ENCODE results near the gene WNK1. TPM values are rescaled to one million over a fixed set of nuclear protein-coding genes. Genes with fewer than 3 reads are reported as not detected.
A peak's percentile ranks its signal among the peaks of the same experiment; 100 is the strongest.

Gene WNK1
- total RNA-seq, 1 donor from 2014 or later, result 57.6 TPM

- Histone ChIP-seq H3K36me3 (ENCODE audit: control insufficient read depth, insufficient read depth, low read length) (no peaks in the 10 kb centered on the region), H3K27me3 (ENCODE audit: control insufficient read depth, insufficient read depth, low read length) (no peaks in the 10 kb centered on the region), H3K4me3 (ENCODE audit: low read depth, low read length) (no peak overlapping the region)
- no peak for TF ChIP-seq CTCF (IDR thresholded peaks at IDR 0.05; ENCODE audit: insufficient read depth, low read length, poor library complexity, severe bottlenecking)
- no peak for DNase-seq (ENCODE audit: low read depth)
Observed at GRCh38 chr12:790608-791007, 38.2 kb downstream of the WNK1 start.

GRCh38 chr12:793037-793436 lies 40.7 kb downstream of the WNK1 start:
- H3K36me3 ChIP-seq (ENCODE audit: control insufficient read depth, insufficient read depth, low read length), result no peaks in the 10 kb centered on the region
- DNase-seq (ENCODE audit: low read depth), result no peak
- no peak for TF ChIP-seq CTCF (IDR thresholded peaks at IDR 0.05; ENCODE audit: insufficient read depth, low read length, poor library complexity, severe bottlenecking)
- no peak overlapping the region for H3K4me3 ChIP-seq (ENCODE audit: low read depth, low read length)
- H3K27me3 ChIP-seq (ENCODE audit: control insufficient read depth, insufficient read depth, low read length), result no peaks in the 10 kb centered on the region

DNA sequence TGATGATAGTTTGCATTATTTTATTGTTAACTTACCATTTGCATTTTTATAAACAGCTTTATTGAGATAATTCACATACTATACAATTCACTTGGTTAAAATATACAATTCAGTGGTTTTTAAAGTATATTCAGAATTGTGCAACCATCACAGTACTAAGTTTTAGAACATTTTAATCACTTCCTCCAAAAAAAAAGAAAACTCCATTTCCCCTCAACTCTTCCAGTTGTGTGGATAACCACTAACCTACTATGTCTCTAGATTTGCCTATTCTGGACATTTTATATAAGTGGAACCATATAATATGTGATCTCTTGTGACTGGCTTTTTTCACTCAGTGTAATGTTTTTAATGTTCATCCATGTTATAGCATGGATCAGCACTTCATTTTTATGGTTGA lies 41.3 kb downstream of the WNK1 start:
- no peaks in the 10 kb centered on the region for H3K27me3 ChIP-seq (ENCODE audit: control insufficient read depth, insufficient read depth, low read length)
- DNase-seq (ENCODE audit: low read depth), result no peak
- H3K4me3 ChIP-seq (ENCODE audit: low read depth, low read length), result no peak overlapping the region
- H3K36me3 ChIP-seq (ENCODE audit: control insufficient read depth, insufficient read depth, low read length), result no peaks in the 10 kb centered on the region
- TF ChIP-seq CTCF (IDR thresholded peaks at IDR 0.05; ENCODE audit: insufficient read depth, low read length, poor library complexity, severe bottlenecking), result no peak

DNA sequence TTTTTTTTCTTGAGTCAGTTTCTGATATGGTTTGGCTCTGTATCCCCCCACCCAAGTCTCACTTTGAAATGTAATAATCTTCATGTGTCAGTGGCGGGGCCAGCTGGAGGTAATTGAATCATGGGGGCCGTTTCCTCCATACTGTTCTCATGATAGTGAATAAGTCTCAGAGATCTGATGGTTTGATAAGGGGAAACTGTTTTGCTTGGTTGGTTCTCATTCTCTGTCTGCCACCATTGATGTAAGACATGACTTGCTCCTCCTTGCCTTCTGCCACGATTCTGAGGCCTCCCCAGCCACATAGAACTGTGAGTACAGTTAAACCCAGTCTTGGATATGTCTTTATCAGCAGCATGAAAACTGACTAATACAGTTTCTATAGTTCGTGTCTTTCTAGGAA lies 42.9 kb downstream of the WNK1 start:
- Histone ChIP-seq H3K27me3 (ENCODE audit: control insufficient read depth, insufficient read depth, low read length) (no peaks in the 10 kb centered on the region), H3K4me3 (ENCODE audit: low read depth, low read length) (no peak overlapping the region), H3K36me3 (ENCODE audit: control insufficient read depth, insufficient read depth, low read length) (no peaks in the 10 kb centered on the region)
- DNase-seq (ENCODE audit: low read depth), result peak; percentile 10
- TF ChIP-seq CTCF (IDR thresholded peaks at IDR 0.05; ENCODE audit: insufficient read depth, low read length, poor library complexity, severe bottlenecking), result no peak

- Histone ChIP-seq H3K27me3 (ENCODE audit: control insufficient read depth, insufficient read depth, low read length) (no peaks in the 10 kb centered on the region), H3K4me3 (ENCODE audit: low read depth, low read length) (no peak overlapping the region), H3K36me3 (ENCODE audit: control insufficient read depth, insufficient read depth, low read length) (no peaks in the 10 kb centered on the region)
- DNase-seq (ENCODE audit: low read depth), result no peak
- TF ChIP-seq CTCF (IDR thresholded peaks at IDR 0.05; ENCODE audit: insufficient read depth, low read length, poor library complexity, severe bottlenecking), result no peak
Observed at GRCh38 chr12:800401-800800, 48.0 kb downstream of the WNK1 start.

DNA sequence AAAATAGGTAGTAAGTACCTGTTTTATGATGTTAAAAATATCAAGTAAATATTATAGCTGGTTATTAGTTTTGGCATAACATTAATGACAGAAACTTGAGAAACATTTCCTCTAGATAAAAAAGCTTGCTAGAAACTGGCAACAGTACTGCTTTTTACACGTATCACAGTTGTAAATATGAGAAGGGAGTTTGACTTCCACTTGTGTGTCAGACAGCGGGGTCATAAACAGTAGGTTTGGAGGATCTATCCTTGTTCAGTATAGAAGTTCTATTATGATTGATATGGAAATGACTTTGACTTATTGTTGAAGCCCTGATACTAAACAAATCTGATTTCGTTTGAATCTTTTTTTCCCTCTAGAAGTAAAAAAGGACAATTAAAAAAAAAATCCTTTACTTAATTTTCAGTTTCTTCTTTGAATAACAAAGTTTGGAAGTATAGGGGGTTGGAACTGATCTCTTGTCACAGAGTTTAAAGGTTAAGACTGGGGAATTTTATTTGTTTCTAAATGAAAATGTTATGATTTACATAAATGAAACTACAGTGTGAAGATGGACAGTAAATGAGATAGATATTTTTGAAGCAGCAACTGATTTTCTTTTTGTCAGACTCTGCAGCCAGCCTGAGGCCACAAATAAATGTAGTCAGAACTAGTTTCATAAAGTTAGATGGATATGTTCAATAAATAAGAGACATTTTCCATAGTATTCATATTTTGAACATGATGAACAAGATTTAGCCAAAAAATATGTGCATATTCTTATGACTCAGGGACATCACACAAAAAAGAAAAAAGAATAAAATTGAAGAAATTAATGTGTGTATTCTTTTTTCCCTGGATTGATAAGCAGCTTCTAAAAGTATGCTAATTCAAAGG lies 50.1 kb downstream of the WNK1 start:
- no peak for DNase-seq (ENCODE audit: low read depth)
- H3K36me3 ChIP-seq (ENCODE audit: control insufficient read depth, insufficient read depth, low read length), result no peaks in the 10 kb centered on the region
- no peaks in the 10 kb centered on the region for H3K27me3 ChIP-seq (ENCODE audit: control insufficient read depth, insufficient read depth, low read length)
- no peak overlapping the region for H3K4me3 ChIP-seq (ENCODE audit: low read depth, low read length)
- TF ChIP-seq CTCF (IDR thresholded peaks at IDR 0.05; ENCODE audit: insufficient read depth, low read length, poor library complexity, severe bottlenecking), result no peak

Measured in kidney epithelial cell (primary cell).